NCI-H2081 treated with DMSO at 0.1 percent for 48 hours (cell line): ENCODE measurements around the gene OCRL.

ENCODE experiments used
- DNase-seq: peaks from one replicate; lab custom pipeline; 2025; lab: John Stamatoyannopoulos, UW

The OCRL gene

DNA sequence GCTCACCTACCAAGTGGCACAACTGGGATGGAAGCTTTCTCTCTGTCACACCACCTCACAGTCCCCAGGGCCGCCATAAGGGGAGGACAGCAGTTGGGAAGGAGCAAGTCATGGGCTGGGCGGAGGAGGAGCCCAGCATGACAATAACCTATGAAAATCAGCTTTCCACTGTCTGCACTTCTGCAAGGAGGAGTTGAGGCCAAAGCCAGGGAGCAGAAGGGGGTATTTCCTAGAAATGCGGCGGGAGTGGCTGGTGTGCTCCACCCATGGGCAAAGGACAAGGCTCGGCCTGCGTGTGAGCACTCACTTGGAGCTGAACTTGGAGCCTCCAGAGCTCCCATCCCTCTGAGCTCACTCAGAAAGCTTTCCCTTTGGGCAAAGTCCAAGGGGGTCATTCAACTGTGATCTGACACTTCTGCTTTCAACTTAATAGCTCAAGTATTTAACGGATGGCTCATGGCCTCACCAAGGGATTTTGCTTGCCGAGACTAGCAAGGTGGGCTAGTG lies 96.2 kb downstream of the OCRL start:
- no peak for DNase-seq

- no peak for DNase-seq
Measured at GRCh38 chrX:129637217-129638109, 97.4 kb downstream of the OCRL start.

DNA sequence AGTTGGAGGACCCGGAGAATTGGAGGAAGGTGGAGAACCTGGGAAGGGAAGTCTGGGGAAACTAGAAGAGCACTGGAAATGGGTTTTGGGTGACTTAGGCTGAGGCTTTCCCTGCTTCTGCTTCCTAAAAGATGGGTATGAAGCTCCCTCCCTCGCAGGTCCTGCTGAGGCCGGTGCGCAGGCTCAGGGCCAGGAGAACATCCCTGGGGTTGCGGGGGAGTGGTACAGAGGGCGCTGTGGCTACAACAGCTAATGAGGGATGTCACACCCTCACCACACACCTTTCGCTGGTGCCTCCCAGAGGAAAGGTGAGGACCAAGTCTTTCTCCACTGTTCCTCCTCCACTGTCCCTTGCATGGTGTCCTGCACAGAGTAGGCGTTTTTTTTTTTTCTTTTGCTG lies 98.9 kb downstream of the OCRL start:
- no peak for DNase-seq

DNA sequence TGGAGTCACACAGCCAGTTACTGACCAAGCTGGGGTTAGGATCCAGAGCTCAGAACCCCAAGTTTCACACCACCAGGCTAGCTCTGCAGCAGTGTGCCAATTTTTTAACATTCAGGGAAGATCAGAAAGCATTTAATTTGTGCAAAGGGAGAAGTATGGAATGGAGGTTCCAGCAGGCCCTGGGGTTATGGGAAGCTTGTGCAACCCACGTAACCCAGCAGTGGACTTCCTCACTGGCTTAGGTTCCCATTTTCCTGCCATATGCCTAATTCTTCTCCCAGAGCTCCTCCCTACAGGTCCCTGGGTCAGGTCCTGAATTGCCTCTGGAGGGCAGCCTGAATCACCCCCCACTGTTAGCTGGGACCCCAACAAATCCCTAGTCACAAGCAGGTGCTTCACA lies 100.7 kb downstream of the OCRL start:
- DNase-seq: no peak

- DNase-seq: no peak
Measured at GRCh38 chrX:129641469-129641868, 101.4 kb downstream of the OCRL start.

GRCh38 chrX:129641941-129642340 lies 101.9 kb downstream of the OCRL start:
- DNase-seq: no peak
